ENCODE measurements around the gene AKT3.

The AKT3 gene

GRCh38 chr1:243454328-243454997 is 395.6 kb downstream of the AKT3 start:
- no peak for DNase-seq

GRCh38 chr1:243452092-243452491 is 398.0 kb downstream of the AKT3 start:
- no peak for DNase-seq

- DNase-seq: no peak
Measured at GRCh38 chr1:243449373-243449772, 400.7 kb downstream of the AKT3 start.

- no peak for DNase-seq
Measured at GRCh38 chr1:243447844-243448243, 402.2 kb downstream of the AKT3 start.

GRCh38 chr1:243447347-243447746 is 402.7 kb downstream of the AKT3 start:
- no peak for DNase-seq

- no peak for DNase-seq
Measured at GRCh38 chr1:243443557-243443956, 406.5 kb downstream of the AKT3 start.

- no peak for DNase-seq
Measured at GRCh38 chr1:243441601-243442000, 408.4 kb downstream of the AKT3 start.

- no peak for DNase-seq
Measured at GRCh38 chr1:243440406-243440805, 409.6 kb downstream of the AKT3 start.

GRCh38 chr1:243438815-243439214 is 411.2 kb downstream of the AKT3 start:
- no peak for DNase-seq

All from DMS153 (cell line).